Esophagus muscularis mucosa (tissue), 3 donors: ENCODE results near the gene PTPRD.

Experiments
- POLR2A ChIP-seq: fragments of 450-650 bp; IDR thresholded peaks from one replicate; pipeline ENCODE4 v1.6.1; 2017; ENCODE audit warnings: antibody characterized with exemption, moderate library complexity, mild to moderate bottlenecking, low read depth
- POLR2AphosphoS5 ChIP-seq, 2 donors: sonication (generic); formaldehyde crosslinking; IDR thresholded peaks; one replicate each; pipeline ENCODE4 v1.6.1; 2017; ENCODE audit warnings: antibody characterized with exemption in 2 of 2
- TF ChIP-seq, protein P1 (sequence below), 3 experiments: fragments of 200-600 bp in 2 of 3; fragments of 450-650 bp in 1 of 3; sonication (generic) in 2 of 3; IDR thresholded peaks; one replicate each; pipeline ENCODE4 v1.5.1; 2017 to 2019; ENCODE audit warnings: antibody characterized with exemption in 3 of 3, mild to moderate bottlenecking in 2 of 3, moderate library complexity in 1 of 3

GRCh38 chr9:8428389-8428788 is 2184.4 kb downstream of the PTPRD start:
- no peak for TF ChIP-seq POLR2A
- TF ChIP-seq, protein P1, sequence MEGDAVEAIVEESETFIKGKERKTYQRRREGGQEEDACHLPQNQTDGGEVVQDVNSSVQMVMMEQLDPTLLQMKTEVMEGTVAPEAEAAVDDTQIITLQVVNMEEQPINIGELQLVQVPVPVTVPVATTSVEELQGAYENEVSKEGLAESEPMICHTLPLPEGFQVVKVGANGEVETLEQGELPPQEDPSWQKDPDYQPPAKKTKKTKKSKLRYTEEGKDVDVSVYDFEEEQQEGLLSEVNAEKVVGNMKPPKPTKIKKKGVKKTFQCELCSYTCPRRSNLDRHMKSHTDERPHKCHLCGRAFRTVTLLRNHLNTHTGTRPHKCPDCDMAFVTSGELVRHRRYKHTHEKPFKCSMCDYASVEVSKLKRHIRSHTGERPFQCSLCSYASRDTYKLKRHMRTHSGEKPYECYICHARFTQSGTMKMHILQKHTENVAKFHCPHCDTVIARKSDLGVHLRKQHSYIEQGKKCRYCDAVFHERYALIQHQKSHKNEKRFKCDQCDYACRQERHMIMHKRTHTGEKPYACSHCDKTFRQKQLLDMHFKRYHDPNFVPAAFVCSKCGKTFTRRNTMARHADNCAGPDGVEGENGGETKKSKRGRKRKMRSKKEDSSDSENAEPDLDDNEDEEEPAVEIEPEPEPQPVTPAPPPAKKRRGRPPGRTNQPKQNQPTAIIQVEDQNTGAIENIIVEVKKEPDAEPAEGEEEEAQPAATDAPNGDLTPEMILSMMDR (IDR thresholded peaks at IDR 0.05): no peak
- no peak for TF ChIP-seq POLR2AphosphoS5 (IDR thresholded peaks at IDR 0.05)
